ENCODE data around the gene ATRX.
"Not testable (repeated sequence)": the region's sequence is repeated elsewhere in the genome, so short reads cannot be mapped to it uniquely, and the experiment has no call there.

The ATRX gene

DNA sequence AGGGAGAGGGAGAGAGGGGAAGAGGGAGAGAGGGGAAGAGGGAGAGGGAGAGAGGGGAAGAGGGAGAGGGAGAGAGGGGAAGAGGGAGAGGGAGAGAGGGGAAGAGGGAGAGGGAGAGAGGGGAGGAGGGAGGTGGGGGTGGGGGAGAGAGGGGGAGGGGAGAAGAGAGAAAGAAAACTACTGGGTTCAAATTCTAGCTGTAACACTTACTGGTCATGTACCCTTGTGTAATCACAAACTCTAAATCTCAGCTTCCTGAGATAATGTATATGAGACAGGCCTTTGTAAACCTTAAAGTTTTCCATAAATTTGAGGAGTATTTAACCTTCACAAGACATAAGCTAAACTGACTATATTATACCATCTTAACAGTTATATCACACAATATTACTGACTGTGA, 229.7 kb downstream of the ATRX start:
- no peaks in the 10 kb centered on the region for H3K9me3 ChIP-seq (ENCODE audit: insufficient read depth, low read length, severe bottlenecking)
- peaks cover 16% of the 10 kb centered on the region; the same call in 1 of the 2 replicates for H3K36me3 ChIP-seq (ENCODE audit: insufficient read depth, low read length)
- H3K9ac ChIP-seq (ENCODE audit: low read depth, low read length), result no peak overlapping the region
- DNase-seq, result no peak
- no peak overlapping the region for H2AFZ ChIP-seq (ENCODE audit: low read depth, low read length)
- H3K27ac ChIP-seq (ENCODE audit: low read length), result no peak overlapping the region
- H3K79me2 ChIP-seq (ENCODE audit: insufficient read depth, low read length), result no peaks in the 10 kb centered on the region
- H4K20me1 ChIP-seq (ENCODE audit: insufficient read depth, low read length), result no peaks in the 10 kb centered on the region
- H3K27me3 ChIP-seq (ENCODE audit: insufficient read depth, low read length, poor library complexity), result no peaks in the 10 kb centered on the region
- TF ChIP-seq, protein P1, sequence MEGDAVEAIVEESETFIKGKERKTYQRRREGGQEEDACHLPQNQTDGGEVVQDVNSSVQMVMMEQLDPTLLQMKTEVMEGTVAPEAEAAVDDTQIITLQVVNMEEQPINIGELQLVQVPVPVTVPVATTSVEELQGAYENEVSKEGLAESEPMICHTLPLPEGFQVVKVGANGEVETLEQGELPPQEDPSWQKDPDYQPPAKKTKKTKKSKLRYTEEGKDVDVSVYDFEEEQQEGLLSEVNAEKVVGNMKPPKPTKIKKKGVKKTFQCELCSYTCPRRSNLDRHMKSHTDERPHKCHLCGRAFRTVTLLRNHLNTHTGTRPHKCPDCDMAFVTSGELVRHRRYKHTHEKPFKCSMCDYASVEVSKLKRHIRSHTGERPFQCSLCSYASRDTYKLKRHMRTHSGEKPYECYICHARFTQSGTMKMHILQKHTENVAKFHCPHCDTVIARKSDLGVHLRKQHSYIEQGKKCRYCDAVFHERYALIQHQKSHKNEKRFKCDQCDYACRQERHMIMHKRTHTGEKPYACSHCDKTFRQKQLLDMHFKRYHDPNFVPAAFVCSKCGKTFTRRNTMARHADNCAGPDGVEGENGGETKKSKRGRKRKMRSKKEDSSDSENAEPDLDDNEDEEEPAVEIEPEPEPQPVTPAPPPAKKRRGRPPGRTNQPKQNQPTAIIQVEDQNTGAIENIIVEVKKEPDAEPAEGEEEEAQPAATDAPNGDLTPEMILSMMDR (IDR thresholded peaks at IDR 0.05; ENCODE audit: borderline replicate concordance, extremely low read depth, low read length, poor library complexity, severe bottlenecking), result no peak
- TF ChIP-seq EZH2 (IDR thresholded peaks at IDR 0.05; ENCODE audit: borderline replicate concordance, low read depth, low read length, severe bottlenecking), result no peak
- no peak for ATAC-seq (ENCODE audit: insufficient read depth, low read depth)
- H3K4me3 ChIP-seq (ENCODE audit: low read depth in 1 of 2, low read length in 2 of 2), result no peak overlapping the region
- H3K4me2 ChIP-seq (ENCODE audit: insufficient read depth, low read length), result no peak overlapping the region
- H3K4me1 ChIP-seq (ENCODE audit: insufficient read depth, low read length), result no peaks in the 10 kb centered on the region

DNA sequence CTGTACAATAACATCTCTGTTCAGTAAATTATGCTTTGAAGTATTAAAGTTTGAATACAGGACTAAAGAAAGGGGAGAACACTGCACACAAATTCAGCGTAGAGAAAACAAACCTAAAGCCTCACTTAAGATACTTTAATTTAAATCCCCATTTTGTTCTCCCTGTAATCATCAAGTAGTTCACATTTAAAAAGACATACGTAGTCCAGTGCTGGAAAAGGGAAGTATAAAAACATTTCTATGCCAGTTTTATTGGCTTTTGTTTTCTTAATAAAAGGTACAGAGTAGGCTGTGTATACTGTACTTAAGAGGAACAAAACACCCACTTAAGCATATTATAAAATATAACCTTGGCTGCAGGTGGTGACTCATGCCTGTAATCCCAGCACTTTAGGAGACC, 237.3 kb downstream of the ATRX start:
- Histone ChIP-seq H3K4me1 (ENCODE audit: insufficient read depth, low read length) (no peaks in the 10 kb centered on the region), H3K27me3 (ENCODE audit: insufficient read depth, low read length, poor library complexity) (no peaks in the 10 kb centered on the region), H2AFZ (ENCODE audit: low read depth, low read length) (no peak overlapping the region), H3K4me2 (ENCODE audit: insufficient read depth, low read length) (no peak overlapping the region), H3K9me3 (ENCODE audit: insufficient read depth, low read length, severe bottlenecking) (no peaks in the 10 kb centered on the region), H3K4me3 (ENCODE audit: low read depth in 1 of 2, low read length in 2 of 2) (no peak overlapping the region), H3K79me2 (ENCODE audit: insufficient read depth, low read length) (no peaks in the 10 kb centered on the region), H4K20me1 (ENCODE audit: insufficient read depth, low read length) (no peaks in the 10 kb centered on the region), H3K27ac (ENCODE audit: low read length) (no peak overlapping the region), H3K9ac (ENCODE audit: low read depth, low read length) (no peak overlapping the region), H3K36me3 (ENCODE audit: insufficient read depth, low read length) (peaks cover 12% of the 10 kb centered on the region)
- DNase-seq, result no peak
- TF ChIP-seq EZH2 (IDR thresholded peaks at IDR 0.05; ENCODE audit: borderline replicate concordance, low read depth, low read length, severe bottlenecking), result no peak
- TF ChIP-seq, protein P1 (IDR thresholded peaks at IDR 0.05; ENCODE audit: borderline replicate concordance, extremely low read depth, low read length, poor library complexity, severe bottlenecking), result no peak
- ATAC-seq (ENCODE audit: insufficient read depth, low read depth), result no peak

DNA sequence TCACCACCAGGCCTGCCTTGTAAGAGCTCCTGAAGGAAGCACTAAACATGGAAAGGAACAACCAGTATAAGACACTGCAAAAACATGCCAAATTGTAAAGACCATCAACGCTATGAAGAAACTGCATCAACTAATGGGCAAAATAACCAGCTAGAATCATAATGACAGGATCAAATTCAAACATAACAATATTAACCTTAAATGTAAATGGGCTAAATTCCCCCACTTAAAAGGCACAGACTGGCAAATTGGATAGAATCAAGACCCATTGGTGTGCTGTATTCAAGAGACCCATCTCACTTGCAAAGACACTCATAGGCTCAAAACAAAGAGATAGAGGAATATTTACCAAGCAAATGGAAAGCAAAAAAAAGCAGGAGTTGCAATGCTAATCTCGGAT, 246.2 kb downstream of the ATRX start:
- not testable (repeated sequence) for H3K4me1 ChIP-seq (ENCODE audit: insufficient read depth, low read length); H3K79me2 ChIP-seq (ENCODE audit: insufficient read depth, low read length); H3K27ac ChIP-seq (ENCODE audit: low read length); H2AFZ ChIP-seq (ENCODE audit: low read depth, low read length); H3K27me3 ChIP-seq (ENCODE audit: insufficient read depth, low read length, poor library complexity); ATAC-seq (ENCODE audit: insufficient read depth, low read depth); H3K9me3 ChIP-seq (ENCODE audit: insufficient read depth, low read length, severe bottlenecking); H4K20me1 ChIP-seq (ENCODE audit: insufficient read depth, low read length); H3K4me3 ChIP-seq (ENCODE audit: low read depth in 1 of 2, low read length in 2 of 2); DNase-seq; H3K9ac ChIP-seq (ENCODE audit: low read depth, low read length); H3K4me2 ChIP-seq (ENCODE audit: insufficient read depth, low read length)
- peaks cover 14% of the 10 kb centered on the region for H3K36me3 ChIP-seq (ENCODE audit: insufficient read depth, low read length)

DNA sequence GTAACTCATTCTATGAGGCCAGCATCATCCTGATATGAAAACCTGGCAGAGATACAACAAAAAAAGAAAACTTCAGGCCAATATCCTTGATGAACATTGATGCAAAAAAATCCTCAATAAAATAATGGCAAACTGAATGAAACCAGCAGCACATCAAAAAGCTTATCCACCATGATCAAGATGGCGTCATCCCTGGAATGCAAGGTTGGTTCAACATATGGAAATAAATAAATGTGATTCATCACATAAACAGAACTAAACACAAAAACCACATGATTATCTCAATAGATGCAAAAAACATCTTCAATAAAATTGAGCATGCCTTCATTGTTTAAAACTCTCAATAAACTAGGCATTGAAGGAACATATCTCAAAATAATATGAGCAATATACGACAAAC, 254.8 kb downstream of the ATRX start:
- H3K79me2 ChIP-seq (ENCODE audit: insufficient read depth, low read length); H3K9me3 ChIP-seq (ENCODE audit: insufficient read depth, low read length, severe bottlenecking); H3K9ac ChIP-seq (ENCODE audit: low read depth, low read length); H4K20me1 ChIP-seq (ENCODE audit: insufficient read depth, low read length); ATAC-seq (ENCODE audit: insufficient read depth, low read depth); DNase-seq; H3K4me2 ChIP-seq (ENCODE audit: insufficient read depth, low read length); H3K27me3 ChIP-seq (ENCODE audit: insufficient read depth, low read length, poor library complexity); H2AFZ ChIP-seq (ENCODE audit: low read depth, low read length); H3K4me3 ChIP-seq (ENCODE audit: low read depth in 1 of 2, low read length in 2 of 2); H3K4me1 ChIP-seq (ENCODE audit: insufficient read depth, low read length); H3K27ac ChIP-seq (ENCODE audit: low read length): not testable (repeated sequence)
- peaks cover 11% of the 10 kb centered on the region; the same call in 1 of the 2 replicates for H3K36me3 ChIP-seq (ENCODE audit: insufficient read depth, low read length)

All from DND-41 (cell line).